ENCODE results near the gene BRD3OS. TPM values are rescaled to one million over a fixed set of nuclear protein-coding genes. Genes with fewer than 3 reads are reported as not detected.
A peak's percentile ranks its signal among the peaks of the same experiment; 100 is the strongest.

Gene BRD3OS, protein sequence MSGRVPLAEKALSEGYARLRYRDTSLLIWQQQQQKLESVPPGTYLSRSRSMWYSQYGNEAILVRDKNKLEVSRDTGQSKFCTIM
- polyA plus RNA-seq (2011; rRNA removed) (16.4 and 23.5 TPM in 2 replicates), polyA minus RNA-seq (2011; rRNA and poly(A)+ RNA removed) (12.2 and 15.2 TPM in 2 replicates)

DNA sequence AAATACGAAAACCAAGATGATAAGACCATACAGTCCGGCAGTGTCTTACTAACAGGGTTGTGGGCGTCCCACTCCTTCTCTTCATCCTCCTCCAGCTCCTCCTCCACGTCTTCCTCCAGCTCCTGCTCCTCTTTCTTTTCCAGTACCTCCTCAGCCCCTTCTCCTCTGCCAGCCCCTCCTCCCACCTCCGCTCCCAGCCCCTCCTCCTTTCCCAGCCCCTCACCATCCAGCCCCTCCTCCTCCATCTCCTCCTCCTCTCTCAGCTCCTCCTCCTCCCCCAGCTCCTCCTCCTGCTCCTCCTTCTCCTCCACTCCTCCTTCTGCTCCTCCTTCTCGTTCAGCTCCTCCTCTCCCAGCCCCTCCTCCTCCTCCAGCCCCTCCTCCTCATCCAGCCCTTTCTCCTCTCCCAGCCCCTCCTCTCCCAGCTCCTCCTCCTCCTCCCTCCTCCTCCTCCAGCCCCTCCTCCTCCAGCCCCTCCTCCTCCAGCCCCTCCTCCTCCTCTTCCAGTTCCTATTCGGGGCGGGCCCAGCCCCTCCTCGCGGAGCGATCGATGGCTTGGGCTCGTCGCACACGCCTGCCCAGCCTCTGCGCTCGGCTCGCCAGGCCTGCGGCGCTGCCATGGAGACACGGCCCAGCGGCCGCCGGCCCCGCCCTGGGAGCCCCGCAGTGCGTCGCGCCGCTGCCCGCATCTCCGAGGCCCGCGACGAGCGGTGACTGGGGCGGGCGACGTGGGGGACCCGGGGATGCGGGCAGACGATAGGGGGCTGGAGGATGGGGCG, at the start of gene BRD3OS:
Gene BRD3OS, plus strand, starts transcription at position 654 of the 778 bp plus-strand sequence. CDS start 1,267 bp downstream, outside the sequence.
- DNase-seq (ENCODE audit: low read depth): peak; percentile 89
- no peaks in the 10 kb centered on the region for H3K27me3 ChIP-seq (ENCODE audit: control insufficient read depth, insufficient read depth, low read length)
- TF ChIP-seq, protein P1, sequence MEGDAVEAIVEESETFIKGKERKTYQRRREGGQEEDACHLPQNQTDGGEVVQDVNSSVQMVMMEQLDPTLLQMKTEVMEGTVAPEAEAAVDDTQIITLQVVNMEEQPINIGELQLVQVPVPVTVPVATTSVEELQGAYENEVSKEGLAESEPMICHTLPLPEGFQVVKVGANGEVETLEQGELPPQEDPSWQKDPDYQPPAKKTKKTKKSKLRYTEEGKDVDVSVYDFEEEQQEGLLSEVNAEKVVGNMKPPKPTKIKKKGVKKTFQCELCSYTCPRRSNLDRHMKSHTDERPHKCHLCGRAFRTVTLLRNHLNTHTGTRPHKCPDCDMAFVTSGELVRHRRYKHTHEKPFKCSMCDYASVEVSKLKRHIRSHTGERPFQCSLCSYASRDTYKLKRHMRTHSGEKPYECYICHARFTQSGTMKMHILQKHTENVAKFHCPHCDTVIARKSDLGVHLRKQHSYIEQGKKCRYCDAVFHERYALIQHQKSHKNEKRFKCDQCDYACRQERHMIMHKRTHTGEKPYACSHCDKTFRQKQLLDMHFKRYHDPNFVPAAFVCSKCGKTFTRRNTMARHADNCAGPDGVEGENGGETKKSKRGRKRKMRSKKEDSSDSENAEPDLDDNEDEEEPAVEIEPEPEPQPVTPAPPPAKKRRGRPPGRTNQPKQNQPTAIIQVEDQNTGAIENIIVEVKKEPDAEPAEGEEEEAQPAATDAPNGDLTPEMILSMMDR (IDR thresholded peaks at IDR 0.05; ENCODE audit: insufficient read depth, low read depth, low read length): no peak
- POLR2A ChIA-PET: interaction anchor here (0.6 kb wide), 5 partner anchors 14 to 1255 kb away, joined by 3 to 12 read pairs (median 7); no protein-coding TSS in a partner anchor
- H3K36me3 ChIP-seq (ENCODE audit: control insufficient read depth, insufficient read depth, low read length): peaks cover 13% of the 10 kb centered on the region
- H3K4me3 ChIP-seq (ENCODE audit: low read depth, low read length): peak within 1 kb of the TSS; percentile 75
- CTCF ChIA-PET: interaction anchor here (1.0 to 4.4 kb wide), 4 partner anchors 10 to 74 kb away, joined by 3 to 18 read pairs (median 4); no protein-coding TSS in a partner anchor

DNA sequence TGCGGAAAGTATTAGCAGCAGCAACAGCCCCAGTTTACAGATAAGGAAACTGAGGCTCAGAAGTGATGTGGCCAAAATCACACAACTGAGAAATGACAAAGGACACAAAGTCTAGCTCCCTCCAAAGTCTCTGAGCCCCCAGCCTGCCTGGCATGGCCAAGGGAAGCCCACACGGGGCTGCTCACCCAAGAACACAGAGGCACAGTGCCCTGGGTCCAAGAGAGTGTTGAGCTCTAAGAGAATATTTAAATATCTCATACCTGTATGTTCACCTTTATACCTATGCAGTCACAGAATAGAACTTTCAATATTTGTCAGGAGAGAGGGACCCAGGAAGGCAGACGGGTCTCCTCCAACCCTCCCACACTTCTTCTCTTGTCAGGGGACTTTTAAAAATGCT, 49.8 kb upstream of the BRD3OS start:
- ChIA-PET POLR2A (no interaction called here), CTCF (interaction anchor here (0.6 kb wide), 1 partner anchor 111 kb away, joined by 3 read pairs; no protein-coding TSS in a partner anchor)
- DNase-seq (ENCODE audit: low read depth): no peak

DNA sequence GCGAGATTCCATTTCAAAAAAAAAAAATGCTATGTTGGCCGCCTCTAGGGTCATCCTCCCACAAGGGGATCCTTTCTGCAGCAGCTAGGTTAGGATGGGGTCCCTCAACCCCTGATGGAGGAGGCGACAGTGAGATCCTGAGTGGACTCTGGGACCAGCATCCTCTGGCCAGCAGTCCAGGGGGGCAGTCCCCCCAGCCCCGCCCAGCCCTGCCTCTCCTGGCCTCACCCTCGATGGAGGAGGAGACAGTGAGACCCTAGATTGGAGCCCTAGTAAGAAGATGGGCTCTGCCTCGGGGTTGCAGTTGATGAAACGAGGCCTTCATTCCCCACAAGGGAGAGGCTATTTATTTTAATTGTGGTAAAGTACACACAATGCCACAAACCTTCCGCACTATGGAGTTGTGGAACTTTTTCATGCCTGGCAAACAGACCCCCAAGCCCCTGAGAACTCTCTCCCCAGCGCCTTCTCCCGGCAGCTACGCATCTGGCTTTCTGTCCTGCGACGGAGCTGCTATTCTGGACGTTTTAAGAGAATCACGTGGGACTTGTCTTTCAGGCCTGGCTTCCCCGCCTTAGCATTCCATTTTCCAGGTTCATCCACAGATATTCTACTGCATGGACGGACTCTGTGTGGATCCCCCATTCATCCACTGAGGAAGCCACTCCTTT, 49.0 kb upstream of the BRD3OS start:
- ChIA-PET CTCF (interaction anchor here (0.9 to 1.0 kb wide), 2 partner anchors 9 to 17 kb away, joined by 3 read pairs; no protein-coding TSS in a partner anchor), POLR2A (no interaction called here)
- no peak for DNase-seq (ENCODE audit: low read depth)
- TF ChIP-seq, protein P1 (IDR thresholded peaks at IDR 0.05; ENCODE audit: insufficient read depth, low read depth, low read length): no peak
- H3K27me3 ChIP-seq (ENCODE audit: control insufficient read depth, insufficient read depth, low read length): no peaks in the 10 kb centered on the region
- peaks cover 5% of the 10 kb centered on the region for H3K36me3 ChIP-seq (ENCODE audit: control insufficient read depth, insufficient read depth, low read length)
- no peak overlapping the region for H3K4me3 ChIP-seq (ENCODE audit: low read depth, low read length)

More for the DNA sequence above, 49.8 kb upstream of the BRD3OS start:
- TF ChIP-seq, protein P1 (IDR thresholded peaks at IDR 0.05; ENCODE audit: insufficient read depth, low read depth, low read length): no peak
- Histone ChIP-seq H3K27me3 (ENCODE audit: control insufficient read depth, insufficient read depth, low read length) (no peaks in the 10 kb centered on the region), H3K4me3 (ENCODE audit: low read depth, low read length) (no peak overlapping the region), H3K36me3 (ENCODE audit: control insufficient read depth, insufficient read depth, low read length) (peaks cover 5% of the 10 kb centered on the region)

DNA sequence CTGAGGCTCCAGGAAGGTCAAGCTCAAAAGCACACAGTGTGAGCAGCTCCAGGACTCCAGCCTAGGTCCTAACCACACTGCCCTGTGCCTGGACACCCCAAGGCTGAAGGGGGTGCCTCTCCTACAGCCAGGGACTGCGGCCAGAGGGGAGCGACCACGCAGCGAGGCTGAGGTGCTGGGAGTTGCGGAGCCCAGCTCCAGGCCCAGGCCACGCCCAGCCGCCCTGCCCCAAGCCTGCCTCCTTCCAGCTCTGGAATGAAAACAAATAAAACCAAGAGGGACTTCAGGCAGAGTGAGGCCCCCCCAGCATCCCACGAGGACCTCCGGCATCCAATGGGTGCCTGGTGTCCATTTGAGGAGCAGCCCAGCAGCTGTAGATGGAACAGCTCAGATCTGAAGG, 48.4 kb upstream of the BRD3OS start:
- ChIA-PET CTCF (interaction anchor here (0.9 to 1.0 kb wide), 2 partner anchors 10 to 16 kb away, joined by 3 read pairs; no protein-coding TSS in a partner anchor), POLR2A (no interaction called here)
- peaks cover 5% of the 10 kb centered on the region for H3K36me3 ChIP-seq (ENCODE audit: control insufficient read depth, insufficient read depth, low read length)
- TF ChIP-seq, protein P1 (IDR thresholded peaks at IDR 0.05; ENCODE audit: insufficient read depth, low read depth, low read length): no peak
- H3K4me3 ChIP-seq (ENCODE audit: low read depth, low read length): no peak overlapping the region
- DNase-seq (ENCODE audit: low read depth): no peak
- no peaks in the 10 kb centered on the region for H3K27me3 ChIP-seq (ENCODE audit: control insufficient read depth, insufficient read depth, low read length)

Data from BJ (cell line).